ENCODE results near the gene WASF3. TPM values are rescaled to one million over a fixed set of nuclear protein-coding genes. Genes with fewer than 3 reads are reported as not detected.
"Not testable (repeated sequence)": the region's sequence is repeated elsewhere in the genome, so short reads cannot be mapped to it uniquely, and the experiment has no call there.

Gene WASF3
- total RNA-seq, 1 donor from 2014 or later, result 20.4 TPM

GRCh38 chr13:26621731-26622401, 64.4 kb downstream of the WASF3 start:
- no peak for FAIRE-seq

GRCh38 chr13:26623125-26623524, 65.6 kb downstream of the WASF3 start:
- DNase-seq (ENCODE audit: low spot score in 2 of 2), result no peak
- no peak for FAIRE-seq

More at GRCh38 chr13:26621731-26622401, 64.4 kb downstream of the WASF3 start:
- DNase-seq (ENCODE audit: low spot score in 2 of 2), result no peak

- FAIRE-seq, result no peak
Observed at GRCh38 chr13:26624572-26624971, 67.1 kb downstream of the WASF3 start.

GRCh38 chr13:26626271-26626670, 68.8 kb downstream of the WASF3 start:
- DNase-seq (ENCODE audit: low spot score in 2 of 2) (no peak), FAIRE-seq (no peak)

More at GRCh38 chr13:26624572-26624971, 67.1 kb downstream of the WASF3 start:
- no peak for DNase-seq (ENCODE audit: low spot score in 2 of 2)

GRCh38 chr13:26628706-26629105, 71.2 kb downstream of the WASF3 start:
- no peak for FAIRE-seq

GRCh38 chr13:26629260-26629825, 71.9 kb downstream of the WASF3 start:
- FAIRE-seq, result no peak
- DNase-seq (ENCODE audit: low spot score in 2 of 2), result no peak

More at GRCh38 chr13:26628706-26629105, 71.2 kb downstream of the WASF3 start:
- DNase-seq (ENCODE audit: low spot score in 2 of 2), result no peak

GRCh38 chr13:26635634-26636033, 78.2 kb downstream of the WASF3 start:
- not testable (repeated sequence) for DNase-seq (ENCODE audit: low spot score in 2 of 2); FAIRE-seq

GRCh38 chr13:26636073-26636472, 78.6 kb downstream of the WASF3 start:
- DNase-seq (ENCODE audit: low spot score in 2 of 2); FAIRE-seq: not testable (repeated sequence)

GRCh38 chr13:26646603-26647002, 89.1 kb downstream of the WASF3 start:
- DNase-seq (ENCODE audit: low spot score in 2 of 2), result no peak
- no peak for FAIRE-seq

GRCh38 chr13:26651234-26651633, 93.8 kb downstream of the WASF3 start:
- no peak for FAIRE-seq

GRCh38 chr13:26653310-26653709, 95.8 kb downstream of the WASF3 start:
- no peak for DNase-seq (ENCODE audit: low spot score in 2 of 2)
- no peak for FAIRE-seq

More at GRCh38 chr13:26651234-26651633, 93.8 kb downstream of the WASF3 start:
- DNase-seq (ENCODE audit: low spot score in 2 of 2), result no peak

GRCh38 chr13:26653842-26654241, 96.4 kb downstream of the WASF3 start:
- FAIRE-seq (no peak), DNase-seq (ENCODE audit: low spot score in 2 of 2) (no peak)

- FAIRE-seq (no peak), DNase-seq (ENCODE audit: low spot score in 2 of 2) (no peak)
Observed at GRCh38 chr13:26656919-26657318, 99.4 kb downstream of the WASF3 start.

GRCh38 chr13:26658448-26659385, 101.2 kb downstream of the WASF3 start:
- FAIRE-seq (no peak), DNase-seq (ENCODE audit: low spot score in 2 of 2) (no peak)

- FAIRE-seq (no peak), DNase-seq (ENCODE audit: low spot score in 2 of 2) (no peak)
Observed at GRCh38 chr13:26660185-26660584, 102.7 kb downstream of the WASF3 start.

GRCh38 chr13:26660766-26661165, 103.3 kb downstream of the WASF3 start:
- no peak for FAIRE-seq
- no peak for DNase-seq (ENCODE audit: low spot score in 2 of 2)

- FAIRE-seq, result no peak
- DNase-seq (ENCODE audit: low spot score in 2 of 2), result no peak
Observed at GRCh38 chr13:26663791-26664190, 106.3 kb downstream of the WASF3 start.

- DNase-seq (ENCODE audit: low spot score in 2 of 2) (no peak), FAIRE-seq (no peak)
Observed at GRCh38 chr13:26664286-26664685, 106.8 kb downstream of the WASF3 start.

GRCh38 chr13:26664876-26665275, 107.4 kb downstream of the WASF3 start:
- FAIRE-seq, result no peak
- no peak for DNase-seq (ENCODE audit: low spot score in 2 of 2)

GRCh38 chr13:26668357-26669146, 111.1 kb downstream of the WASF3 start:
- DNase-seq (ENCODE audit: low spot score in 2 of 2) (no peak), FAIRE-seq (no peak)

Data from frontal cortex (tissue), 4 donors.